HG03521 (cell line): ENCODE data around the gene EFHC1.

Experiments
- ATAC-seq: cut with Tn5 transposase; IDR thresholded peaks from one replicate; pipeline ENCODE4 v1.9.1; 2021; ENCODE audit warnings: mild to moderate bottlenecking, moderate library complexity; ENCODE audit not compliant: unreplicated experiment

EFHC1 gene

DNA sequence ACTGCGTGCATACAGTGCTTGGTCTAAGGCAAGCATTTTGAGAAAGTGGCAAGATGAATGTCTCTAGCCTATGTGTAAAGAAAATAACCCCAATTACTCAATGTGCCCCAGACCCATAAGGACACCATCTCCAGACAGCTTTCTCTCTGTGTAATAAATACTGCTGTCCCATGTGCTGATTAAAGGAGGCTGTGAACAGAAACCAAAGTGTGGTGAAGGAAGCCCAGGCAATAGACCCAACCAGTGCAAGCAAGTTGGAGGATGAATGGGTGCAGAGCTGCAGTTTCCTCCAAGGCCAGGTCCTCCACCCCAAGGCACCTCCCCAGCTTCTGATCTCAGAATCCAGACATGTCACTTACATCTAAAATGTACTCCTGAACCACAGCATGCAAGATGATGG, 96.1 kb downstream of the EFHC1 start:
- no peak for ATAC-seq

GRCh38 chr6:52516943-52517342, 96.8 kb downstream of the EFHC1 start:
- no peak for ATAC-seq

DNA sequence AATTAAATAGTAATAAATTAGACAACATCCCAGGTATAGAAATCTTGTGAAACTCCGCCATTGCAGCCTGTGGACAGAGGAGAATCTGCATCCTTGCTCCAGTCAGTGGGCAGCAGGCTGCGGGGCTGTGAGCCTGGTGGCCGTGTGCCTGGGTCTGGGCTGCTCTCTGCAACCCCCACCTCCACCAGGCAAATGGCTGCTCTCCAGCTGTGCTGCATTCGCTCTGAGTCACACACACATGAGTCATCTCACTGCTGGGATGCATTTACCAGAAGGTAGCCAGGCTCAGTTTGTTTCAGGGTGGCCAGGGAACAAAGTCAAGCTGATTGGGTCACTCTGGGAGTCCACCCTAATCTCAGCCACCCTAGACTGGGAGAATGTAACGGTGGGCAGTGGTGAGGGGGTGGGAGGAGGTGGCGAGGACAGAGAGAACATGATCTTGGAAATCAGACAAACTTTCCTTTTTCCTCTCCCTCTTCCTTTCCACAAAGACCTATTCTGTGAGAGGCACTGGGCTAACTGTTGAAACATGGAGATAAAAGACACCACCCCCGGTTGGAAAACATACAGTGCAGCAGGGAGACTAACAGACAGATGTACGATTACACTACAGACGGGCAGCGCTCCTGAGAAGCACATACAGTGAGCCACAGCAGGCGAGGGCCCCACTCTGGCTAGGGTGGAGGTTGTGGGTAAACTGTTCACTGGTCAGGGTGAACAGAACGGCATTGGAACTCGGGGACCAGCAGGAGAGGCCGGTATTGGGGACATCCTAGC, 97.5 kb downstream of the EFHC1 start:
- ATAC-seq = peak; percentile 86

DNA sequence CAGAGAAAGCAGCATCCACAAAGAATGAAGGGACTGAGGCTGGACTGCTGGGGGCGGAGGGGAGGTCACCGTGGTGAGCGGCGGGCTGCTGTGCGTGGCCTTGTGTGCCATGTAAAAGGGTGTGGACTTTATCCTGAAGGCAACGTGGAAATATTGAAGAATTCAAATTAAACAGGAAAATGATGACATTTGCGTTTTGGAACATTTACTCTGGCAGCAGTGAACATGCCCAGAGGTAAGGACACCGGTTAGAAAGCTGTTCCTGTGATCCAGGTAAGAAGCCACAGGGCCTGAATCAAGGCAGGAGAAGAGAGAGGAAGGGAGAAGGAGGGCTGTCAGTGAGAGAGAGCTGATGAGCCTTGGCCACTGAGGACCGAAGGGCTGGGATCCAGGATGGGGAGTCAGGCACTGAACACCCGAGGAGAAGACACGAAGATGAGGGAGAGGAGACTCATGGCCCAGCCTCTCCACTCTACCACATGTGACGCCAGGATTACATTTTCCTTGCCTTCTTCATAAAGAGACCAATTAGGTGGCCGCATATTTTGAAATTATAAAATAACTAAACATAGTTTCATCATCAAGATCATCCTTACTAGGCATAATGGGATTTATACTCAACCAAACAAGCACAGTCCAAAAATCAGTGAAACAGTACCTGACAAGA, 98.3 kb downstream of the EFHC1 start:
- no peak for ATAC-seq

DNA sequence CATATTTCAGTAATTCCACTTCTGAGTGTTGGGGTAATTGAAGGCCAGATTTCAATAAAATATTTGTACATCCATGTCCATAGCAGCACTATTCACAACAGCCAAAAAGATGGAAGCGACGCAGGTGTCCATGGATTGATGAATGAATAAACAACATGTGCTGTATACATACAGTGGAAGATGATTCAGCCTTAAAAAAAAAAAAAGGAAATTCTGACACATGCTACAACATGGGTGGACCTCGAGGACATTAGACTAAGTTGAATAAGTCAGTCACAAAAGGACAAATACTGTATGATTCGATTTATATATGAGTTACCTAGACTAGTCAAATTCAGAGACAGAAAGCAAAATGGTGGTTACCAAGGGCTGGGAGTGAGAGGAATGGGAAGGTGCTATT, 99.5 kb downstream of the EFHC1 start:
- ATAC-seq = no peak

GRCh38 chr6:52522151-52522626, 102.0 kb downstream of the EFHC1 start:
- no peak for ATAC-seq

GRCh38 chr6:52522655-52523054, 102.5 kb downstream of the EFHC1 start:
- no peak for ATAC-seq

GRCh38 chr6:52523378-52524142, 103.4 kb downstream of the EFHC1 start:
- no peak for ATAC-seq

GRCh38 chr6:52524918-52525317, 104.8 kb downstream of the EFHC1 start:
- ATAC-seq = no peak

DNA sequence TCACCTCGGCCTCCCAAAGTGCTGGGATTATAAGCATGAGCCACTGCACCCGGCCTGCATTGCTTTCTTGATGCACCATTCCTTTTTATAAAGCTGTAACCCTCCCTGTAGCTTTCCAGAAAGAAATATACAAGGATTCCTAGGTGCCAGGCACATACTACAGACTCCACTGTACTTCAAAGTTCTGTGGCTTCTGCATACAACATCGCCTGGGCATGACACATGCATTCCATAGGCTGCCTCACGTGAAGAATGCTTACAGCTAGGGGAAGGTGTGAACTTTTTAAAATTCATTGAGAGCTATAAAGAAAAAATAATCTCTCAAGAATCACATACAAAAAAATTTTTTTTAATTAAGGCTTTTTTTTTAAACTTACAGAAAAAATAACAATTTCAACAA, 106.5 kb downstream of the EFHC1 start:
- ATAC-seq = no peak

DNA sequence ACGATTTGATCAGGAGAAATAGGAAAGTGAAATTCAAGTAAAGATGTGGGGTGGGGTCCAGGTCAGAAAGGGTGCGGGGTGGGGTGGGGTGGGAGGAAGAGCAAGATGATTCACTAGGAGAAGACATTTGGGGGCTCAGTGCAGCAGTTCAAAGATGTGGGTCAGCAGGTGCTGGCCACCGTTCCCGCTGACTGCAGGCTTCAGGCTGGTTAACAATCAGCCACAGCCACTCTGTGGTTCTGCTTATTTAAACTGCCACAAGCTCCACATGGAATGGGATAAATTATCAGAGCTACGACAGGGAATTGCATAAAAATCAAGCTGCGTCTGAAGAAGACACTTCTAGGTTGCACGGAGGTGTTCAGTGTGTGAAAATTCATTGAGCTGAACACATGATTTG, 107.3 kb downstream of the EFHC1 start:
- ATAC-seq = no peak

DNA sequence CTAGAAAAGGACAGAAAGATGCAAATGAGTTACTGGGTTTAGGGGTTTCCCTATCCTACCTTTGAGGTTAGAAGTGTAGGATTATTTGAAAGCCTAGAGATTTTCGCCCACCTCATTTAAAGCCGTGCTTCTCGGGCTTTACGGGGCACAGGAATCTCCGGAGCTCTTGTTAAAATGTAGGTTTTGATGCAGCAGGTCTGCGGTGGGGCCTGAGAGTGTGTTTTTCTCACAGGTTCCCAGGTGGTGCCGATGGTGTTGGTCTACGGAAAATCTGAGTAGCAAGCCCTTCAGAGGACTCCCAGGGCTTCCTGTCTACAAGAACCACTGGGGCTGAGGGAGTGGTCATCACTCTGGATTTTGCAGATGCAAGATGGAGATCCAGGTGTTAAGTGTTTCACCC, 109.2 kb downstream of the EFHC1 start:
- peak; percentile 67 for ATAC-seq

DNA sequence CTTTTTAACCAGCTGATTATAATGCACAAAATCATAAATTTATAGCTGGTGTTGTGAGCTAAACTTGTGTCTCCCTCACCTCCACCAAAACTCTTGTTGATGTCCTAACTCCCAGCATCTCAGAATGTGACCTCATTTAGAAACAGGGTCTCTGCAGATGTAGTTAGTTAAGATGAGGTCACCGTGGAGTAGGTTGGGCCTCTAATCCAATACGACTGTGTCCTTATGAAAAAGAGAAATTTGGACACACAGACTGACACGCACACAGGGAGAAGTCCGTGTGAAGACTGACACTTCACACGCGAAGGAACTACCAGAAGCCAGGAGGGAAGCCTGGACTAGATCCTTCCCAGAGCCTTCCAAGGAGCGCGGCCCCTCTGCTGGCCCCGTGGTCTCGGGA, 110.2 kb downstream of the EFHC1 start:
- ATAC-seq = no peak

GRCh38 chr6:52531396-52531795, 111.3 kb downstream of the EFHC1 start:
- ATAC-seq = no peak

DNA sequence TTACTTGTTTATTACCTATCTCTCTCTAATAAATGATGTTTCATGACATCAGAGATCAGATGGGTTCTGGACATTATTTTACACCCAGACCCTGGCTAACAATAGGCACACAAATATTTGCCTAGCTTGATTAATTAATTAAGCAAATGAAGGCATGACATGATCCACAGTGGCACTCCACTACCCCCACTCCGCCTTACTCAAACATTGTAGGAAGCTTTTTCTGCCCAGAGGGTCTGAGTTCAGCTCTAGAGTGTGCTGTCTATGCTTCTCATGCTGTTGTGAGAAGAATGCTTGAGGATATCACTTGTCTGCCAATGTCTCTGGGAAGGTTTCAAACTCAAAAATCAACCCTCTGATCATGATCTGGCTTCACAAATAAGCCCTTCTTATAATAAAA, 111.7 kb downstream of the EFHC1 start:
- no peak for ATAC-seq

DNA sequence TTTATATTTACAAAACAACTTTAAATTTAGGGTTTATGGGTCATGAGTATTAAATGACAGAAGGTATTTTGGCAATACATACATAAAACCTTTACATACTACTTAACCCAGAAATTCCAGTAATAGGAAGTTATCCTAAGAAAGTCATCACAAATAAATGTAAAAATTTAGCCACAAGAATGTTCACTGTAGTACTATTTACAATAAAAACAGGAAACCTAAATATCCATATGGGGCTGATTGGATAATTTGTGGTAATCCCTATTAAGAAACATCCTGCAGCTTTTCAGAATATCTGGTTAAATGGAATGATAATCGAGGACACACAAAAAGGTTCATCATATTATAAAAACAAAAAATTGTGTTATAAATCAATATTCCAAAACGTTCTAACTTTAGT, 112.3 kb downstream of the EFHC1 start:
- no peak for ATAC-seq

DNA sequence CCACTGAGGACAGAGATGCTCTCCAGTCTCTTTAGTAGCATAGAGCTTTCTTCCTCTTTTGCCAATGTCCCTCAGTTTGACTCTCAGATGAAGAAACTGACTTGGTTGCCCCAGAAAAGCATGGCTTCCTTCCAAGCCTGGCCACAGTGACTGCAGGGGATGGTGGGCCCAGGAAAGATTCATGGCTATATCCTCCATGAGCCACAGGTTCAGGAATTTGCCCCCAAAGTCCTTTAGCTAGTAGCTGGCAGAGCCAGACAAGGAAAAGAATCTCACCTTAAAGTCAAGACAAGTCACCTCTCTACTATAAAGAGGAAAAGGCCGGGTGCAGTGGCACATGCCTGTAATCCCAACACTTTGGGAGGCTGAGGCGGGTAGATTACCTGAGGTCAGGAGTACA, 113.3 kb downstream of the EFHC1 start:
- no peak for ATAC-seq

GRCh38 chr6:52534363-52534762, 114.2 kb downstream of the EFHC1 start:
- ATAC-seq = no peak

- peak; percentile 34 for ATAC-seq
Measured at GRCh38 chr6:52534966-52535390, 114.8 kb downstream of the EFHC1 start.

- ATAC-seq = no peak
Measured at GRCh38 chr6:52535711-52536423, 115.7 kb downstream of the EFHC1 start.

DNA sequence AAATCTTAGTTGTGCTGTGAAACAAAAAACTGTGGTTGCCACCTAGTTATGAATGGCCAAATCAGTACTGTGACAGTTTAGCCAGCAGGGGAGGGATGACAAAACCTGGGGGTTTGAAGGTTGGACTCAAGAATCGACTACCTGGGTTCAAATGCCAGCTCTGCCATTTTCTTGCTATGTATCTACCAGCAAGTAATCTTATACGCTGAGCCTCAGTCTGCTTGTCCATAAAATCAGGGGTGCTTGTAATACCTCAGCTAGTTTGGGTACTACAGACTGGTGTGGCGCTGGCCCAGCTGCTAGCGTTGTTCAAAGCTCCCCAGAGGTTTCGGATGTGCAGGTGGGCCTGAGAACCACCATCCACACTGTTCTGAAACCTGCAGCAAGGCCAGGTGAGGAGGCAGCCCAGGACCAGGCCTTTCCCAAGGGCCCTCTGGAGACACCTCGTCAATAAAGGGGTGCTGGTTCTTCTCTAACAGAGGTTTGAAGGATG, 116.3 kb downstream of the EFHC1 start:
- peak; percentile 42 for ATAC-seq
